Sigmoid colon (tissue), 3 donors: Measurements from ENCODE around the gene MRM3.

Experiments used
- POLR2A ChIP-seq, 2 donors: fragments of 450-650 bp; IDR thresholded peaks; one replicate each; pipeline ENCODE4 v1.6.1; 2016; ENCODE audit warnings: antibody characterized with exemption in 2 of 2, mild to moderate bottlenecking in 2 of 2, moderate library complexity in 2 of 2
- TF ChIP-seq, protein P1 (sequence below), 4 experiments: fragments of 450-650 bp in 3 of 4; fragments of 200-600 bp in 1 of 4; IDR thresholded peaks; one replicate each; pipeline ENCODE4 v1.5.1; 2016 to 2019; ENCODE audit warnings: antibody characterized with exemption in 4 of 4, mild to moderate bottlenecking in 3 of 4, moderate library complexity in 2 of 4

DNA sequence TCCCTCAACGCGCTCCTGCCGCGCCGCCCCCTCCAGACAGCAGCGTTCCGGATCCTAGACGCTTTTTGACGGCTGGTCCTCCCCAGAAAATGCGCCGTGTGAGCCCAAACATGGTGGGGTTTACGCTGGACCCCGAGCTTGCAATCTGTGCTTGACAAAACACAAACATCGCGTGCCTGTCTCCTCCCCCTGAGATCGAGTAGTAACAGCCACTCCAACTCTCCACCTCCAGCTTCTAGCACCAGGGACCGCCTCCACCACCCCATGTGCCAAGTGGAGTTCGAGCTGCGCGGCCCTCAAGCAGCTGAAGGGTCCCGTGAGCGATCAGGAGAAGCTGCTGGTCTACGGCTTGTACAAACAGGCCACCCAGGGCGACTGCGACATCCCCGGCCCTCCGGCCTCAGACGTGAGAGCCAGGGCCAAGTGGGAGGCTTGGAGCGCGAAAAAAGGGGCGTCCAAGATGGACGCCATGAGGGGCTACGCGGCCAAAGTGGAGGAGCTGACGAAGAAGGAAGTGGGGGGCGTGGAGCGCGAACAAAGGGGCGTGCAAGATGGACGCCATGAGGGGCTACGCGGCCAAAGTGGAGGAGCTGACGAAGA is 29.4 kb upstream of the MRM3 start:
- TF ChIP-seq, protein P1, sequence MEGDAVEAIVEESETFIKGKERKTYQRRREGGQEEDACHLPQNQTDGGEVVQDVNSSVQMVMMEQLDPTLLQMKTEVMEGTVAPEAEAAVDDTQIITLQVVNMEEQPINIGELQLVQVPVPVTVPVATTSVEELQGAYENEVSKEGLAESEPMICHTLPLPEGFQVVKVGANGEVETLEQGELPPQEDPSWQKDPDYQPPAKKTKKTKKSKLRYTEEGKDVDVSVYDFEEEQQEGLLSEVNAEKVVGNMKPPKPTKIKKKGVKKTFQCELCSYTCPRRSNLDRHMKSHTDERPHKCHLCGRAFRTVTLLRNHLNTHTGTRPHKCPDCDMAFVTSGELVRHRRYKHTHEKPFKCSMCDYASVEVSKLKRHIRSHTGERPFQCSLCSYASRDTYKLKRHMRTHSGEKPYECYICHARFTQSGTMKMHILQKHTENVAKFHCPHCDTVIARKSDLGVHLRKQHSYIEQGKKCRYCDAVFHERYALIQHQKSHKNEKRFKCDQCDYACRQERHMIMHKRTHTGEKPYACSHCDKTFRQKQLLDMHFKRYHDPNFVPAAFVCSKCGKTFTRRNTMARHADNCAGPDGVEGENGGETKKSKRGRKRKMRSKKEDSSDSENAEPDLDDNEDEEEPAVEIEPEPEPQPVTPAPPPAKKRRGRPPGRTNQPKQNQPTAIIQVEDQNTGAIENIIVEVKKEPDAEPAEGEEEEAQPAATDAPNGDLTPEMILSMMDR (IDR thresholded peaks at IDR 0.05), result no peak
- TF ChIP-seq POLR2A (IDR thresholded peaks at IDR 0.05), result no peak
